Measurements from ENCODE around the gene VPREB3.
A peak's percentile ranks its signal among the peaks of the same experiment; 100 is the strongest.

VPREB3 gene

DNA sequence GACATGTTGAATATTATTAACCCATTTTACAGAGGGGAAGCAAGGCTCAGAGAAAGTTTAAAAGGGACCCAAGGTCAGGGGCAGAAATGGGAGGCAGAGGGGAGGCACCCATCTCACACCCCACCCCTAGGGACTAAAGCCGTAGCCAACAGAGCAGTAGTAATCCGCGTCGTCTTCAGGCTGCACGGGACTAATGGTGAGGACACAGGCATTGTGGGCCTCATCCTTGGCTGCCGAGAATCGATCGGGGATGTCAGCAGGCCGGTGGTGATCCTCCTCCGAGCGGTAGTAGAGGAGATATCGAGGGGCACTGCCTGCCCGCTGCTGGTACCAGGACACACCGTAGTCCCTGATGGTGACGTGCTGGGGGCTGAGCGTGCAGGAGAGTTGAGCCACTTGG is 1.5 kb downstream of the VPREB3 start:
- H3K27ac ChIP-seq = no peak overlapping the region
- TF ChIP-seq ZFX (IDR thresholded peaks at IDR 0.05) = no peak
- TF ChIP-seq, protein P1, sequence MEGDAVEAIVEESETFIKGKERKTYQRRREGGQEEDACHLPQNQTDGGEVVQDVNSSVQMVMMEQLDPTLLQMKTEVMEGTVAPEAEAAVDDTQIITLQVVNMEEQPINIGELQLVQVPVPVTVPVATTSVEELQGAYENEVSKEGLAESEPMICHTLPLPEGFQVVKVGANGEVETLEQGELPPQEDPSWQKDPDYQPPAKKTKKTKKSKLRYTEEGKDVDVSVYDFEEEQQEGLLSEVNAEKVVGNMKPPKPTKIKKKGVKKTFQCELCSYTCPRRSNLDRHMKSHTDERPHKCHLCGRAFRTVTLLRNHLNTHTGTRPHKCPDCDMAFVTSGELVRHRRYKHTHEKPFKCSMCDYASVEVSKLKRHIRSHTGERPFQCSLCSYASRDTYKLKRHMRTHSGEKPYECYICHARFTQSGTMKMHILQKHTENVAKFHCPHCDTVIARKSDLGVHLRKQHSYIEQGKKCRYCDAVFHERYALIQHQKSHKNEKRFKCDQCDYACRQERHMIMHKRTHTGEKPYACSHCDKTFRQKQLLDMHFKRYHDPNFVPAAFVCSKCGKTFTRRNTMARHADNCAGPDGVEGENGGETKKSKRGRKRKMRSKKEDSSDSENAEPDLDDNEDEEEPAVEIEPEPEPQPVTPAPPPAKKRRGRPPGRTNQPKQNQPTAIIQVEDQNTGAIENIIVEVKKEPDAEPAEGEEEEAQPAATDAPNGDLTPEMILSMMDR (conservative IDR thresholded peaks at IDR 0.05) = no peak

DNA sequence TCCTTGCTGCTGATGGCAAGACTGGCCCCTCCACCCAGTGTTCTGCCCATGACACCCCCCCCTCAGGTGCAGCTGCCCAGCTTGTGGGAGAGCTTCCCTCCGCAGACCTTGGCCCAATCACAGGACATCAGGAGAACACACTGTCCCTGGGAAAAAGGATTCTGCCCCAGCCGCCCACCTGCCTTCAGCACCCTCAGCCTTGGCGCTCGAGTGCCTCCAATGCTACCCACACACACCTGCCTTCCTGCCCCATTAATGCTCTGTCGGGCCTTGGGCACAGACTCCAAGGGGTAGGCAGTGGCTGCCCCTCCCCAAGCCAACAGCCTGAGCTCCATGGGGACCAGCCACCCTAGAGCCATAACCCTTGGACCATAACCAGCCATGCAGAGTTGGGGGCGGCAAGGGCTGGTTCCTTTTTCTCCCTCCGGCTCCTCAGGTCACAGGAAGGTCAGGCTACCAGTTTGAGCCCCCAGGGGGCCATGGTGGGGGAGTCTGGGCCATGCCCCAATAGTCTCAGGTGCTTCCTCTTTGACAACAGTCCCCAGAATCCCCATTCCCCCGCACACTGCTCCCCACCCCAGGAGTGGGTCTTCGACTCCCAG is 2.0 kb downstream of the VPREB3 start:
- TF ChIP-seq, protein P1 (conservative IDR thresholded peaks at IDR 0.05) = no peak
- TF ChIP-seq ZFX (IDR thresholded peaks at IDR 0.05) = no peak
- H3K27ac ChIP-seq = no peak overlapping the region; the same call in 1 of the 2 replicates

DNA sequence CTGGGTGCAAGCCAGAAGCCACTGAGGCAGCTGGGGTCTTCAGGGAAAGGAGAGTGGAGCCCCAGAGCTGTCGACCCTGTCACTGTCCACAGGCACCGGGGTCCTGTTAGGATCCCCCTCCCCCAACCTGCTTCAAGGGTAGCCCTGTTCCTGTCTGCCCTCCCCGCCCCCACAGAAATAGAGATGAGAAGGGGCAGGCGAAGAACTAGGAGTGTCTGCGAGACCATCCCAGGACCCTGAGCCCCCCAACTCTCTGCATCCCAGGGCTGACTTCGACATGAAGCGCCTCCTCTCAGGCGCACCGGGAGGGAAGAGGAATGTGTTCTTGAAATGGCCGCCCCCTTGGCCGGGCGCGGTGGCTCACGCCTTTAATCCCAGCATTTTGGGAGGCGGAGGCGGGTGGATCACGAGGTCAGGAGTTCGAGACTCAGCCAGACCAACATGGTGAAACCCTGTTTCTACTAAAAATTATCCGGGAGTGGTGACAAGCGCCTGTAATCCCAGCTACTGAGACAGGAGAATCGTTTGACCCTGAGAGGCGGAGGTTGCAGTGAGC is 2.7 kb downstream of the VPREB3 start:
- peak overlapping the region; percentile 89 for H3K27ac ChIP-seq
- TF ChIP-seq ZFX (IDR thresholded peaks at IDR 0.05) = no peak
- TF ChIP-seq, protein P1 (conservative IDR thresholded peaks at IDR 0.05) = no peak

DNA sequence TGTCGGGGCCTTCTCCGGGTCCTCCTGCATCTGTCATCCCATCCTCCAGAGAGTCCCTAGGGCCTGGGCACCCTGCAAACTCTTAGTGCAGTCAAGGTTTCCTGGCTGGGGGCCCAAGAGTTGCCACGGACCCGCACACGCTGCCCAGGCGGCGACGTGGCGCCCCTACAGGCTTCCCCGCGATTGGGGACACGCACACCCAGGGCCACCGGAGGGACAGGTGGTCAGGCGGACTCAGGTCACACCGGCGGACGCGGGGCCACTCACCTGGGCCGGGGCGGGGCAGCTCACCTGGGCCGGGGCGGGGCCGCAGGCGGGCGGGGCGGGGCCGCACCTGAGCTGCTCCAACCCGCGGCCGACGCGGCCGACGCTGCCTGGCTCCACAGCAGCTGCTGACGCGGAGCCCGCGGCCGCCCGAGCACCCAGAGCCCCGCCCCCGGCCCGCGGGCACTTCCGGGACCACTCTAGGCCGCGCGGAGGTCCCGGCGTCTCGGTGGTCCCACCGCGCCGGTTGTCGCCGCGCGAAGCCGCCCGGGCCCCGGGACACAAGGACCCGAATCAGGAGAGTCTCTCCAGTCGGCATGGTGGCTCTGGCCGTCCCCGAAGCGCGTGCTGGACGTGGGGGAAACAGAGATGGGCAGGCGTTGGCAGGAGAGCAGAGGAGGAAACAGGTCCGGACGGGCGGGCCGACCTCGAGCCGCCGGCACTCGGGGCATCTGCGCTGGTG is 3.3 kb downstream of the VPREB3 start, which contains the start of gene ZNF70:
Gene ZNF70 (minus strand): TSS at position 399 of the 727 bp plus-strand sequence. CDS start 5,972 bp downstream, outside the sequence.
- TF ChIP-seq, protein P1 (conservative IDR thresholded peaks at IDR 0.05) = no peak
- peak; percentile 53; the same call in 1 of the 2 replicates for TF ChIP-seq ZFX (IDR thresholded peaks at IDR 0.05)
- peak within 1 kb of the TSS; percentile 89 for H3K27ac ChIP-seq

DNA sequence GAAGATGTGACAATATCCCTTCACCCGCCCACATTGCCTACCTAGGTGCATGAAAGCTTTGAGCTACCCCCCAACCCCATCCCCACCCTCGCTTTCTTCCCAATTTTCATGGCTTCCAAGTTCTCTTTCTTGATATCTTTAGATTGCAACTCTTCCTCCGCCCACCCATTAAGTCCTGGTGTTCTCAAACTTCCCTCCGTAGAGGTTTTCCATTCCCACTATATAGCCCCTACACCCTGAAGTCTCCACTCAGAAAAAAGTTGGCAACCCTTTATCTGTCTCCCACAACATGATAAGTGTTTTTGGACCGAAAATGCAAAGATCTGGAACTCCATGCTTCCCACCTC is 3.9 kb downstream of the VPREB3 start:
- TF ChIP-seq ZFX (IDR thresholded peaks at IDR 0.05) = no peak
- TF ChIP-seq, protein P1 (conservative IDR thresholded peaks at IDR 0.05) = no peak
- H3K27ac ChIP-seq = peak overlapping the region; percentile 89

DNA sequence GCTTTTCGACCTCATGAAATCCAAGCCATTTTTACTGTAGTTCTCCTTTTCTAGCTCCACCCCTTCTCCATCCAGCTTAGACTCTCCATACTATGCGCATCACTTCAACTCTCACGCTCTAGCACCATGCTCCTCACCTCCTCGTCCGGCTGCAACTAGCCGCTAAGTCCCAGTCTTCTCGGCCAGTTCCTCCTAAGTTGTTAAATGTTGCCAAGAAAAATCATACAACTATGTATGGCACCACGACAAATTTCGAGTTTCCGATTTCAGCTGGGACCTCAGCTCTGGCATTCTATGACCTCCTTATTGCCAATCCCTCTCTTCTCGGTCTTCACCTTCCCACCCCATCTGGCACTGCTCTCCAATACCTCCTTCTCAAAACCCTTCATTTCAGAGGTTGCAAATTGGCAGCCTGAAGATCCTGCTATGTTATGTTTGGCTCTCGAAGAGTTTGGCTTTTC is 4.4 kb downstream of the VPREB3 start:
- no peak for TF ChIP-seq ZFX (IDR thresholded peaks at IDR 0.05)
- TF ChIP-seq, protein P1 (conservative IDR thresholded peaks at IDR 0.05) = no peak
- H3K27ac ChIP-seq = no peak overlapping the region; the same call in 1 of the 2 replicates

DNA sequence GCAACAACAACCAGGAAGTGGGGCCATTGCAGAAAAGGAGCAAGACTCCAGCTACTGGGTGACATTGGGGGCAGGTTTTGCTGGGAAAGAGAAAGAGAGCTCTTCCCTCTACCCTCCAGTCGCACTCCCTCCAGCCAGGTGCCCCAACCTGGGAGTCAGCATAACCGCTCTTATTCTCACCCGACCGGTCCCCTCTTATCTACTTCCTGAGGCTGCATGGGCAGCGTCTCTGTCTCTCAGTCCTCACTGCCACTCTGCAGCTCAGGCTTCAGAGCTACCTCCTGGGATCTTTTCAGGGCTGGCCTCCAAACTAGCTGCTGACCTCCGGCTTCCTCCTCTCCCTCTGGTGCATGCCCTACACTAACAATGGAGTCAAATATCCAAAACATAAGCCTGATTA is 8.4 kb downstream of the VPREB3 start:
- no peak for TF ChIP-seq ZFX (IDR thresholded peaks at IDR 0.05)
- TF ChIP-seq, protein P1 (conservative IDR thresholded peaks at IDR 0.05) = no peak
- H3K27ac ChIP-seq = no peak overlapping the region
